Caco-2 (cell line): ENCODE data around the gene PALD1. TPM values are rescaled to one million over a fixed set of nuclear protein-coding genes. Genes with fewer than 3 reads are reported as not detected.
"Not testable (repeated sequence)": the region's sequence is repeated elsewhere in the genome, so short reads cannot be mapped to it uniquely, and the experiment has no call there.

Experiments used
- BruUV-seq: library from RNA; stranded (reverse); fragments of 400-500 nt; replicated peaks from 2 replicates; lab custom pipeline; 2021; lab: Mats Ljungman, UMichigan
- CTCF ChIA-PET: fragments of 300-600 bp; sonication (Branson Sonifier 250); formaldehyde crosslinking; loops from one replicate; lab custom pipeline; 2022; ENCODE audit warnings: antibody characterized with exemption; lab: Charles Lee
- POLR2A ChIA-PET: fragments of 300-600 bp; sonication (Branson Sonifier 250); formaldehyde crosslinking; loops from one replicate; lab custom pipeline; 2022; ENCODE audit warnings: antibody characterized with exemption; lab: Charles Lee
- DNase-seq, 2 experiments: peaks; one replicate each; pipeline versions ENCODE4 v3.0.0 to v3.0.0-alpha.2; 2020 to 2022
- H3K27me3 ChIP-seq: replicated peaks from 2 replicates; pipeline ENCODE4 v1.6.0; 2011; ENCODE audit warnings: low read length; ENCODE audit not compliant: control insufficient read depth, insufficient read depth
- H3K36me3 ChIP-seq: 2 replicates; pipeline ENCODE4 v1.5.1; 2011; ENCODE audit warnings: low read length; ENCODE audit not compliant: control insufficient read depth, insufficient read depth
- H3K4me1 ChIP-seq: fragments of 250-450 bp; sonication (Bioruptor Pico); 2 replicates; pipeline ENCODE4 v1.5.1; 2020; ENCODE audit warnings: mild to moderate bottlenecking
- H3K4me3 ChIP-seq: 2 replicates; pipeline ENCODE4 v1.5.1; 2011; ENCODE audit warnings: low read depth, mild to moderate bottlenecking, control low read depth, low read length
- H3K9me3 ChIP-seq: fragments of 250-450 bp; sonication (Bioruptor Pico); 2 replicates; pipeline ENCODE4 v1.5.1; 2020; ENCODE audit warnings: mild to moderate bottlenecking, moderate library complexity
- H3K27ac Mint-ChIP-seq: one replicate; pipeline ENCODE4 v1.8.0; 2022; ENCODE audit warnings: mixed read lengths; ENCODE audit not compliant: unreplicated experiment
- H3K27me3 Mint-ChIP-seq: one replicate; pipeline ENCODE4 v1.8.0; 2022; ENCODE audit warnings: mixed read lengths; ENCODE audit not compliant: insufficient read depth, unreplicated experiment
- H3K36me3 Mint-ChIP-seq: one replicate; pipeline ENCODE4 v1.8.0; 2022; ENCODE audit warnings: mild to moderate bottlenecking, mixed read lengths; ENCODE audit not compliant: insufficient read depth, unreplicated experiment
- H3K4me1 Mint-ChIP-seq: one replicate; pipeline ENCODE4 v1.8.0; 2022; ENCODE audit warnings: low read depth, mixed read lengths; ENCODE audit not compliant: unreplicated experiment
- H3K4me3 Mint-ChIP-seq: one replicate; pipeline ENCODE4 v1.8.0; 2022; ENCODE audit warnings: mild to moderate bottlenecking, moderate library complexity, mixed read lengths; ENCODE audit not compliant: unreplicated experiment
- H3K9me3 Mint-ChIP-seq: one replicate; pipeline ENCODE4 v1.8.0; 2022; ENCODE audit warnings: mixed read lengths; ENCODE audit not compliant: unreplicated experiment
- intact Hi-C: fragments of 100-400 bp; cut with micrococcal nuclease; formaldehyde crosslinking; loops from one replicate; pipeline ENCODE4 v1.10.0; 2022; ENCODE audit not compliant: unreplicated experiment
- total RNA-seq: library from RNA; stranded (reverse); gene quantifications from 2 replicates; pipeline ENCODE4 v1.2.3, GENCODE V29; 2022
- TF ChIP-seq, protein P1 (sequence below), 2 experiments: fragments of 200-600 bp in 1 of 2; IDR thresholded peaks; 1 replicate in 1 of 2; 2 replicates in 1 of 2; pipeline versions ENCODE4 v1.5.1 to v1.8.0; 2011 to 2022; ENCODE audit warnings: antibody characterized with exemption in 1 of 2, control low read depth in 1 of 2, inconsistent platforms in 1 of 2, low read depth in 1 of 2, low read length in 1 of 2, mild to moderate bottlenecking in 1 of 2, moderate library complexity in 1 of 2; ENCODE audit not compliant: insufficient read depth in 1 of 2, severe bottlenecking in 1 of 2, unreplicated experiment in 1 of 2

Gene PALD1
- total RNA-seq, 1 experiment from 2014 or later: 10.3 TPM

DNA sequence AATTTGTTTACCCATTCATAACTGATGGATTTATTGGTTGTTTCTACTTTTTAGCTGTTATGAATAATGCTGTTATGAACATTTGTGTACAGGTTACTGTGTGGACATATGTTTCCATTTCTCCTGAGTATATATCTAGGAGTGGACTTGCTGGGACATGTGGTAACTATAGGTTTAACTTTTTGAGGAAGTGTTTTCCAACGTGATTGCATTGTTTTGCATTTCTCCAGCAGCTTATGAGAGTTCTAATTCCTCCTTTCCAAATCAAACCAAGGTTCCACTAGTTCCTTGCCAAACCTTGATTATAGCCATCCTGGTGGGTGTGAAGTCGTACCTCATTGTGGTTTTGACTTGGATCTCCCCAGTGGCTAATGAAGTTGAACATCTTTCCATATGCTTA is 126.6 kb downstream of the PALD1 start:
- CTCF ChIA-PET: no interaction called here
- no peaks in the 10 kb centered on the region for H3K9me3 Mint-ChIP-seq

DNA sequence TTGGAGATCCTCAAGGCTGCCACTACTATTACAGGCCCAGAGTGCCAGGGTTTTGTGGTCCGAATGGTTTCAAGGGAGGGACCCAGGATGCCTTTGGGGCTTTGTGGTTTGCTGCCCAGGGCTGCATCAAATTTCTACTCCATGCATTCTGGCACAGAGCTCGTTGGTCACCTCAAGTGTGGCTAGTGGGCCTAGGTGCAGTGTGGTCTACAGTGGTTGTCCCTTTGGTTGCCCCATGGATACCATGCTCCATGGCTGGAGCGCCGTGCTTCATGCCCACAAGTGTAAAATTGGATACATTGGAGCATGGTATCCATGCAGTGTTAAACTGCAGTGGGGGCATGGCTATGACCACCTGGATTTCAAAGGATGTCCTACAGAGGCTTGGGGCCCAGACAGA is 129.4 kb downstream of the PALD1 start:
- Histone ChIP-seq H3K9me3 (no peaks in the 10 kb centered on the region), H3K36me3 (no peaks in the 10 kb centered on the region), H3K4me1 (no peaks in the 10 kb centered on the region), H3K27me3 (no peaks in the 10 kb centered on the region), H3K4me3 (no peak overlapping the region)
- H3K4me1 Mint-ChIP-seq: no peaks in the 10 kb centered on the region
- H3K27me3 Mint-ChIP-seq: no peaks in the 10 kb centered on the region
- BruUV-seq: no TSS peak
- H3K4me3 Mint-ChIP-seq: no peak overlapping the region
- H3K36me3 Mint-ChIP-seq: no peaks in the 10 kb centered on the region
- H3K9me3 Mint-ChIP-seq: no peaks in the 10 kb centered on the region
- intact Hi-C loops: no loop called here
- ChIA-PET POLR2A (no interaction called here), CTCF (no interaction called here)
- no peak overlapping the region for H3K27ac Mint-ChIP-seq
- DNase-seq: peak in 1 of 2 experiments; percentile 19
- TF ChIP-seq, protein P1, sequence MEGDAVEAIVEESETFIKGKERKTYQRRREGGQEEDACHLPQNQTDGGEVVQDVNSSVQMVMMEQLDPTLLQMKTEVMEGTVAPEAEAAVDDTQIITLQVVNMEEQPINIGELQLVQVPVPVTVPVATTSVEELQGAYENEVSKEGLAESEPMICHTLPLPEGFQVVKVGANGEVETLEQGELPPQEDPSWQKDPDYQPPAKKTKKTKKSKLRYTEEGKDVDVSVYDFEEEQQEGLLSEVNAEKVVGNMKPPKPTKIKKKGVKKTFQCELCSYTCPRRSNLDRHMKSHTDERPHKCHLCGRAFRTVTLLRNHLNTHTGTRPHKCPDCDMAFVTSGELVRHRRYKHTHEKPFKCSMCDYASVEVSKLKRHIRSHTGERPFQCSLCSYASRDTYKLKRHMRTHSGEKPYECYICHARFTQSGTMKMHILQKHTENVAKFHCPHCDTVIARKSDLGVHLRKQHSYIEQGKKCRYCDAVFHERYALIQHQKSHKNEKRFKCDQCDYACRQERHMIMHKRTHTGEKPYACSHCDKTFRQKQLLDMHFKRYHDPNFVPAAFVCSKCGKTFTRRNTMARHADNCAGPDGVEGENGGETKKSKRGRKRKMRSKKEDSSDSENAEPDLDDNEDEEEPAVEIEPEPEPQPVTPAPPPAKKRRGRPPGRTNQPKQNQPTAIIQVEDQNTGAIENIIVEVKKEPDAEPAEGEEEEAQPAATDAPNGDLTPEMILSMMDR (IDR thresholded peaks at IDR 0.05; ENCODE audit: insufficient read depth in 1 of 2, low read depth in 1 of 2, low read length in 1 of 2, severe bottlenecking in 1 of 2, unreplicated experiment in 1 of 2): no peak

More for the DNA sequence above, 126.6 kb downstream of the PALD1 start:
- H3K36me3 ChIP-seq: no peaks in the 10 kb centered on the region
- H3K4me1 Mint-ChIP-seq: no peaks in the 10 kb centered on the region
- no peak overlapping the region for H3K4me3 Mint-ChIP-seq
- TF ChIP-seq, protein P1 (IDR thresholded peaks at IDR 0.05; ENCODE audit: insufficient read depth in 1 of 2, low read depth in 1 of 2, low read length in 1 of 2, severe bottlenecking in 1 of 2, unreplicated experiment in 1 of 2): no peak
- no peaks in the 10 kb centered on the region for H3K36me3 Mint-ChIP-seq
- no peaks in the 10 kb centered on the region for H3K27me3 ChIP-seq
- no peak for DNase-seq
- H3K4me1 ChIP-seq: no peaks in the 10 kb centered on the region
- H3K4me3 ChIP-seq: no peak overlapping the region
- no TSS peak for BruUV-seq
- POLR2A ChIA-PET: no interaction called here
- no peak overlapping the region for H3K27ac Mint-ChIP-seq
- intact Hi-C loops: no loop called here
- no peaks in the 10 kb centered on the region for H3K9me3 ChIP-seq
- H3K27me3 Mint-ChIP-seq: no peaks in the 10 kb centered on the region

DNA sequence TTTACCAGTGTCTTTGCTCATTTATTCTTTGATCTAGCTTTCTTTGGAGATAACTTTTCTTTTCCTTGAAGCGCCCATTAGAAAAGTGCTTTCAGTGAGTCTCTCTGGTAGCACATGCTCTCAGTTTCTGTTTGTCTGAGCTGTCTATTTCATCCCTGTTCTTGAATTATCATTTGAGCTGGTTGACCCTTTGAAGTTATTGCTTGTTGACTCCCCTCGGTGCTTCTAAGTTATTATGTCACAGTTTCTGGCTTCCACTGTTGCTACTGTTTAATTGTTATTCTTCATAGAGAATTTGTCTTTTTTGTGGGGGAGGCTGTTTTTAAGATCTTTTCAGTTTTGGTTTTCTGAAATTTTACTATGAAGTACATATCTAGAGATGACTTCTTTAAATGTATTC is 135.4 kb downstream of the PALD1 start:
- H3K36me3 Mint-ChIP-seq: no peaks in the 10 kb centered on the region
- TF ChIP-seq, protein P1 (IDR thresholded peaks at IDR 0.05; ENCODE audit: insufficient read depth in 1 of 2, low read depth in 1 of 2, low read length in 1 of 2, severe bottlenecking in 1 of 2, unreplicated experiment in 1 of 2): no peak
- Histone ChIP-seq H3K27me3 (no peaks in the 10 kb centered on the region), H3K9me3 (peaks cover 2% of the 10 kb centered on the region; the same call in 1 of the 2 replicates), H3K36me3 (no peaks in the 10 kb centered on the region), H3K4me1 (no peaks in the 10 kb centered on the region), H3K4me3 (no peak overlapping the region)
- no peak for DNase-seq
- no peaks in the 10 kb centered on the region for H3K4me1 Mint-ChIP-seq
- H3K4me3 Mint-ChIP-seq: no peak overlapping the region
- no TSS peak for BruUV-seq
- intact Hi-C loops: no loop called here
- ChIA-PET POLR2A (interaction anchor here (0.6 kb wide), 1 partner anchor 377 kb away, joined by 11 read pairs; no protein-coding TSS in a partner anchor), CTCF (interaction anchor here (1.1 kb wide), 1 partner anchor 288 kb away, joined by 3 read pairs; no protein-coding TSS in a partner anchor)
- H3K9me3 Mint-ChIP-seq: peaks cover 6% of the 10 kb centered on the region
- no peak overlapping the region for H3K27ac Mint-ChIP-seq
- peaks cover 20% of the 10 kb centered on the region for H3K27me3 Mint-ChIP-seq

DNA sequence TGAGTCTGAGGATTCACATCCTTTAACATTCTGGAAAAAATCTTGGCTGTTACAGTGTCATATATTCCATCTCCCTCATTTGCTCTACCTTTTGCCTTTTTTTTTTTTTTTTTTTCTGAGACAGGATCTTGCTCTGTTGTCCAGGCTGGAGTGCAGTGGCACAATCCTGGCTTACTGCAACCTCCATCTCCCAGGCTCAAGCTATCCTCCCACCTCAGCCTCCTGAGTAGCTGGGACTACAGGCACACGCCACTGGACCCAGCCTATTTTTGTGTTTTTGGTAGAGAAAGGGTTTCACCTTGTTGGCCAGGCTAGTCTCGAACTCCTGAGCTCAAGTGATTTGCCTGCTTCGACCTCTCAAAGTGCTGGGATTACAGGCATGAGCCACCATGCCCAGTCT is 135.8 kb downstream of the PALD1 start:
- H3K36me3 Mint-ChIP-seq, H3K36me3 ChIP-seq, DNase-seq, intact Hi-C loops, H3K27ac Mint-ChIP-seq, BruUV-seq, H3K4me1 ChIP-seq, H3K4me1 Mint-ChIP-seq, H3K27me3 ChIP-seq, H3K4me3 ChIP-seq, H3K9me3 ChIP-seq, H3K4me3 Mint-ChIP-seq: not testable (repeated sequence)
- H3K27me3 Mint-ChIP-seq: peaks cover 20% of the 10 kb centered on the region
- CTCF ChIA-PET: interaction anchor here (1.1 kb wide), 1 partner anchor 287 kb away, joined by 3 read pairs; no protein-coding TSS in a partner anchor
- H3K9me3 Mint-ChIP-seq: peaks cover 10% of the 10 kb centered on the region
- POLR2A ChIA-PET: interaction anchor here (0.6 kb wide), 1 partner anchor 378 kb away, joined by 11 read pairs; no protein-coding TSS in a partner anchor
